Lower lobe of right lung (tissue), 2 donors: ENCODE results near the gene ARMC5. TPM values are rescaled to one million over a fixed set of nuclear protein-coding genes. Genes with fewer than 3 reads are reported as not detected.

Experiments
- ATAC-seq, 2 donors: fragments of 200-7000 bp; cut with Tn5 transposase; one replicate each; pipeline ENCODE4 v1.9.1; 2020 to 2022; ENCODE audit warnings: mild to moderate bottlenecking in 2 of 2, moderate library complexity in 2 of 2
- DNase-seq: peaks from one replicate; pipeline ENCODE4 v3.0.0-alpha.2; 2020
- H3K27ac ChIP-seq: fragments of 200-600 bp; one replicate; pipeline ENCODE4 v1.8.0; 2022
- H3K27me3 ChIP-seq: fragments of 200-600 bp; one replicate; pipeline ENCODE4 v1.8.0; 2022; ENCODE audit warnings: low read depth
- H3K36me3 ChIP-seq: fragments of 200-600 bp; one replicate; pipeline ENCODE4 v1.8.0; 2022; ENCODE audit warnings: mild to moderate bottlenecking
- H3K4me1 ChIP-seq: fragments of 200-600 bp; one replicate; pipeline ENCODE4 v1.8.0; 2022
- H3K4me3 ChIP-seq: fragments of 200-600 bp; one replicate; pipeline ENCODE4 v1.8.0; 2022; ENCODE audit warnings: mild to moderate bottlenecking
- H3K9me3 ChIP-seq: fragments of 200-600 bp; one replicate; pipeline ENCODE4 v1.8.0; 2022
- intact Hi-C: fragments of 100-400 bp; cut with DNase I; formaldehyde crosslinking; loops from one replicate; pipeline ENCODE4 v1.11.0; 2022
- total RNA-seq: library from RNA; stranded (reverse); fragmentation: NEBNext Ultra II Directional; extraction: Animal tissue kit (Norgen Biotek cat#: 25700); gene quantifications from one replicate; pipeline ENCODE4 v1.2.1, GENCODE V29; 2021
- TF ChIP-seq, protein P1 (sequence below): fragments of 200-600 bp; IDR thresholded peaks from one replicate; pipeline ENCODE4 v1.8.0; 2022; ENCODE audit warnings: antibody characterized with exemption, mild to moderate bottlenecking
- donor health status: DM: no; HTN: yes; CAD: no; lungs with severe emphysema.

The ARMC5 gene
- total RNA-seq, 1 donor from 2014 or later = 9.6 TPM

DNA sequence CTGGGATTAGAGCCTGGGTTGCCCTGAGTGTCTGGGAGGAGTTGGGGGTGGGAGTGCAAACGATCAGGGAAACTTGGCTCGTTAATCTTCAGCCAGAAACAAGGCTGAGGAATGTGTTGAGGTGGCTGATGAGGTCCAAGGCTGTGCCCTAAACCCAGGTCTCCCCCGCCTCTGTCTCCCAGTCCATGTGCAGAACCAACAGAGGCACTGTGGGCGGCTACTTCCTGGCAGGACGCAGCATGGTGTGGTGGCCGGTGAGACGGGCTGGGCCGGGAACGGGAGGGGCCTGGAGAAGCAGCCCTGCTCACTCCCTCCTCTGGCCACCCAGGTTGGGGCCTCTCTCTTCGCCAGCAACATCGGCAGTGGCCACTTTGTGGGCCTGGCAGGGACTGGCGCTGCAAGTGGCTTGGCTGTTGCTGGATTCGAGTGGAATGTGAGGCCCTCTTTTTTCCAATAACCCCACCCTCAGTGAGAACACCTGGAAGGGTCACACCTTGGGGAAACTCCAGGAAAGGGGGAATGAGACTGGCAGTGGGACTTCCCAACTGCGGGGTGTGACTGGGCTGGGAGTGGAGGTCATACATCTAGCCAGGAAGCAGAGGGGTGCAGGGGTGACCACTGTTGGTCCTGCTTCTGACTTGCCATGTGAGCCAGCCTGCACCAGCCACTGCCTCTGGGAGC, 25.3 kb downstream of the ARMC5 start:
- no peaks in the 10 kb centered on the region for H3K36me3 ChIP-seq
- DNase-seq = peak; percentile 89
- H3K9me3 ChIP-seq = no peaks in the 10 kb centered on the region
- peak overlapping the region; percentile 33 for H3K27ac ChIP-seq
- peaks cover 34% of the 10 kb centered on the region for H3K4me1 ChIP-seq
- intact Hi-C loops = no loop called here
- no peaks in the 10 kb centered on the region for H3K27me3 ChIP-seq
- peak; percentile 82 to 85 for ATAC-seq
- TF ChIP-seq, protein P1, sequence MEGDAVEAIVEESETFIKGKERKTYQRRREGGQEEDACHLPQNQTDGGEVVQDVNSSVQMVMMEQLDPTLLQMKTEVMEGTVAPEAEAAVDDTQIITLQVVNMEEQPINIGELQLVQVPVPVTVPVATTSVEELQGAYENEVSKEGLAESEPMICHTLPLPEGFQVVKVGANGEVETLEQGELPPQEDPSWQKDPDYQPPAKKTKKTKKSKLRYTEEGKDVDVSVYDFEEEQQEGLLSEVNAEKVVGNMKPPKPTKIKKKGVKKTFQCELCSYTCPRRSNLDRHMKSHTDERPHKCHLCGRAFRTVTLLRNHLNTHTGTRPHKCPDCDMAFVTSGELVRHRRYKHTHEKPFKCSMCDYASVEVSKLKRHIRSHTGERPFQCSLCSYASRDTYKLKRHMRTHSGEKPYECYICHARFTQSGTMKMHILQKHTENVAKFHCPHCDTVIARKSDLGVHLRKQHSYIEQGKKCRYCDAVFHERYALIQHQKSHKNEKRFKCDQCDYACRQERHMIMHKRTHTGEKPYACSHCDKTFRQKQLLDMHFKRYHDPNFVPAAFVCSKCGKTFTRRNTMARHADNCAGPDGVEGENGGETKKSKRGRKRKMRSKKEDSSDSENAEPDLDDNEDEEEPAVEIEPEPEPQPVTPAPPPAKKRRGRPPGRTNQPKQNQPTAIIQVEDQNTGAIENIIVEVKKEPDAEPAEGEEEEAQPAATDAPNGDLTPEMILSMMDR = no peak
- H3K4me3 ChIP-seq = no peak overlapping the region

DNA sequence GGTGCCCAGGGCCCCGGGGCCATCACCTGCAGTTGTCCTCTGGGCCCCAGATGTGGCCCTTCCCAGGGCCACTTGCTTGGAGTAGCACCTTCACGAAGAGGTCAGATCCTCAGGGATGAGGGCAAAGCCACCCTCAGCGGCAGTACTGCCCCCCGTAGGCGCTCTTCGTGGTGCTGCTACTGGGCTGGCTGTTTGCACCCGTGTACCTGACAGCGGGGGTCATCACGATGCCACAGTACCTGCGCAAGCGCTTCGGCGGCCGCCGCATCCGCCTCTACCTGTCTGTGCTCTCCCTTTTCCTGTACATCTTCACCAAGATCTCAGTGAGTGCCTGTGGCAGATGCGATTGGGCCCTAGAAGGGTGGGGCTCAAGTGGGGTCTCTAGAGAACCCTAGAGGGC, 26.3 kb downstream of the ARMC5 start:
- Histone ChIP-seq H3K4me1 (peaks cover 31% of the 10 kb centered on the region), H3K4me3 (no peak overlapping the region), H3K27me3 (no peaks in the 10 kb centered on the region), H3K9me3 (no peaks in the 10 kb centered on the region), H3K36me3 (peaks cover 7% of the 10 kb centered on the region), H3K27ac (no peak overlapping the region)
- intact Hi-C loops = no loop called here
- ATAC-seq = no peak
- no peak for DNase-seq
- TF ChIP-seq, protein P1 = no peak

DNA sequence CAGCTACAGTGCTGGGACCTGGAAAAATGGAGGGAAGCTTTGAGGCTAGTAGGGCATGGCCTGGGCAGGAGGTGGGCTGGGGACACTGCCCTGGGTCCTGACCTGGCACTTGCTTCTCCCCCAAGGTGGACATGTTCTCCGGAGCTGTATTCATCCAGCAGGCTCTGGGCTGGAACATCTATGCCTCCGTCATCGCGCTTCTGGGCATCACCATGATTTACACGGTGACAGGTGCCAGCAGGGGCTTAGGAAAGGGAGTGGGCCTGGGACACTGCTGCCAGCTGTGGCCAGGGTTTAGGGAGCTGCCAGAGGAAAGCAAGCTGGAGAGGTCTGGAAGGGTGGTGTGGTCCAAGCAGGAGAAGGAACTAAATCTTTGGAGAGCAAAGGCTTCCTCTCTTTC, 26.7 kb downstream of the ARMC5 start:
- TF ChIP-seq, protein P1 = no peak
- H3K36me3 ChIP-seq = peaks cover 10% of the 10 kb centered on the region
- H3K27ac ChIP-seq = no peak overlapping the region
- H3K27me3 ChIP-seq = no peaks in the 10 kb centered on the region
- H3K4me1 ChIP-seq = peaks cover 27% of the 10 kb centered on the region
- peak overlapping the region; percentile 67 for H3K4me3 ChIP-seq
- H3K9me3 ChIP-seq = no peaks in the 10 kb centered on the region
- ATAC-seq (no peak), DNase-seq (no peak)
- intact Hi-C loops = no loop called here

DNA sequence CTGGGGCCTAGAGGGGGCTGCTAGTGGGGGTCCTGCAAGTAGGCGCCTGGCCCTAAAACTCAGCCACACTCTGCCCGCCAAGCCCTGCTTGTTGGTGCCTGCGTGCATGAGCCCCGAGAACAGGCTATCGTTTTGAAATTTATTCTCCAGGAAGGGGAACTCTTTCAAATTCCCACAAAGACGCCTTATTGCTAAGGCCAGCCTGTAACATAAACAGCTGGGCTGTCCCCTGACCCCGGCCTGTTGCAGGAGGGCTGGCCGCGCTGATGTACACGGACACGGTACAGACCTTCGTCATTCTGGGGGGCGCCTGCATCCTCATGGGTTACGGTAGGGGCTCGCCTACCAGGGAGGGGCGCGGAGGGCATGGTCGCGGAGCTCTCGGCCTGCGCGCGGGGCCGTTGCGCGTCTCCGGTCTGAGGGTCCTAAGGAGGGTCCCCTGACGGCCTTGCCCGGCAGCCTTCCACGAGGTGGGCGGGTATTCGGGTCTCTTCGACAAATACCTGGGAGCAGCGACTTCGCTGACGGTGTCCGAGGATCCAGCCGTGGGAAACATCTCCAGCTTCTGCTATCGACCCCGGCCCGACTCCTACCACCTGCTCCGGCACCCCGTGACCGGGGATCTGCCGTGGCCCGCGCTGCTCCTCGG, 27.9 kb downstream of the ARMC5 start:
- TF ChIP-seq, protein P1 = no peak
- no peaks in the 10 kb centered on the region for H3K27me3 ChIP-seq
- no peaks in the 10 kb centered on the region for H3K9me3 ChIP-seq
- peak in 1 of 2 donors; percentile 3 for ATAC-seq
- peak overlapping the region; percentile 70 for H3K27ac ChIP-seq
- no peak for DNase-seq
- H3K4me3 ChIP-seq = peak overlapping the region; percentile 67
- intact Hi-C loops = no loop called here
- peaks cover 20% of the 10 kb centered on the region for H3K36me3 ChIP-seq
- H3K4me1 ChIP-seq = peaks cover 25% of the 10 kb centered on the region

DNA sequence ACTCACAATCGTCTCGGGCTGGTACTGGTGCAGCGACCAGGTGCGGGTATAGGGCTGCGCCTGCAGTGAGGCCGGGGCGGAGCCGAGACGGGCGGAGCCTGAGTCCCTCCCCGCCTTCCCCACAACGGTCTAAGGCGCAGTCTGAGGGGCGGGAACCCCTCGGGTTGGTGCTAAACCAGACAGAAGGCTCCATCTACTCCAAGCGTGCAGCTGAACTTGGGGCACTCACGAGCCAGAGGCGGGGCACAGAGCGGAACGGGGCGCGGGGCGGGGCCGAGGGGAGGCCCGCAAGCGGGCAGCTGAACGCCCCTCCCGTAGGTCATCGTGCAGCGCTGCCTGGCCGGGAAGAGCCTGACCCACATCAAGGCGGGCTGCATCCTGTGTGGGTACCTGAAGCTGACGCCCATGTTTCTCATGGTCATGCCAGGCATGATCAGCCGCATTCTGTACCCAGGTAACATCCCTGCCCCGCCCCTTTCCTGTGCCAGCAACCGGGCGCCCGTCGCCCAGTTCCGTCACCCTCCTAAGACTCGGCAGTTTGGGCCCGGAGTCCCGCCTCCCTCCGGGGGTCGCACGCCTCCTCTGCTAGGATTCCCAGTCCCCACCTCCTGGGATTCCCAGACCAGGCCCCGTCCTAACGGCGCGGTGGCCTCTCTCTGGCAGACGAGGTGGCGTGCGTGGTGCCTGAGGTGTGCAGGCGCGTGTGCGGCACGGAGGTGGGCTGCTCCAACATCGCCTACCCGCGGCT, 28.6 kb downstream of the ARMC5 start:
- Histone ChIP-seq H3K36me3 (peaks cover 27% of the 10 kb centered on the region), H3K27me3 (no peaks in the 10 kb centered on the region), H3K27ac (peak overlapping the region; percentile 70), H3K4me1 (peaks cover 25% of the 10 kb centered on the region), H3K4me3 (peak overlapping the region; percentile 67), H3K9me3 (no peaks in the 10 kb centered on the region)
- DNase-seq (peak; percentile 88), ATAC-seq (peak; percentile 88 to 90)
- intact Hi-C loops = no loop called here
- TF ChIP-seq, protein P1 = no peak
